ENCODE measurements around the gene LRMDA. TPM values are rescaled to one million over a fixed set of nuclear protein-coding genes. Genes with fewer than 3 reads are reported as not detected.

Gene LRMDA
- total RNA-seq, 4 donors from 2014 or later: 7.3 to 20.1 (median 8.4) TPM

DNA sequence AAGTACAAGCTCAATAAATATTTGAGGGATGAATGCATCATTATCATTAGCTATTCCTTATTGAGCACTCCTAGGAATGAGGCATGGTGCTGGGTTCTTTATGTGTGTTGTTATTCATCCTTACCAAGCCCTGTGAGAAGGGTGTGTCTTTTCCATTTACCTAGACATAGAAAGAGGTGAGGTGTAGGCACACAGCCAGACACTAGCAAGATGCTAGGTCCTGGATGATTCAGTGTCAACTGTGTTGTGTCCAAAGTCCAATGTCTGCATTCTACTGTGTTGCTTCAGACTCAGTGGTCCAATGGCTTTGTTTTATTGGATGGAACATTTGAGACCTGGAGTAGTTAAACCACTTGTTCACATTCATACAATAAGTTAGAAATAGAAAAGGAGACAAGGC lies 605.5 kb downstream of the LRMDA start:
- Histone ChIP-seq H3K4me3 (no peak overlapping the region), H3K27ac (peak overlapping the region in 2 of 4 donors; percentile 68 to 74), H3K4me1 (peaks cover 0 to 44% (median 10%) of the 10 kb centered on the region in 3 donors), H3K9me3 (peaks cover 0 to 12% (median 0%) of the 10 kb centered on the region in 3 donors), H3K36me3 (no peaks in the 10 kb centered on the region), H3K27me3 (no peaks in the 10 kb centered on the region)
- TF ChIP-seq, protein P1, sequence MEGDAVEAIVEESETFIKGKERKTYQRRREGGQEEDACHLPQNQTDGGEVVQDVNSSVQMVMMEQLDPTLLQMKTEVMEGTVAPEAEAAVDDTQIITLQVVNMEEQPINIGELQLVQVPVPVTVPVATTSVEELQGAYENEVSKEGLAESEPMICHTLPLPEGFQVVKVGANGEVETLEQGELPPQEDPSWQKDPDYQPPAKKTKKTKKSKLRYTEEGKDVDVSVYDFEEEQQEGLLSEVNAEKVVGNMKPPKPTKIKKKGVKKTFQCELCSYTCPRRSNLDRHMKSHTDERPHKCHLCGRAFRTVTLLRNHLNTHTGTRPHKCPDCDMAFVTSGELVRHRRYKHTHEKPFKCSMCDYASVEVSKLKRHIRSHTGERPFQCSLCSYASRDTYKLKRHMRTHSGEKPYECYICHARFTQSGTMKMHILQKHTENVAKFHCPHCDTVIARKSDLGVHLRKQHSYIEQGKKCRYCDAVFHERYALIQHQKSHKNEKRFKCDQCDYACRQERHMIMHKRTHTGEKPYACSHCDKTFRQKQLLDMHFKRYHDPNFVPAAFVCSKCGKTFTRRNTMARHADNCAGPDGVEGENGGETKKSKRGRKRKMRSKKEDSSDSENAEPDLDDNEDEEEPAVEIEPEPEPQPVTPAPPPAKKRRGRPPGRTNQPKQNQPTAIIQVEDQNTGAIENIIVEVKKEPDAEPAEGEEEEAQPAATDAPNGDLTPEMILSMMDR (IDR thresholded peaks at IDR 0.05): no peak
- TF ChIP-seq POLR2A (IDR thresholded peaks at IDR 0.05): no peak
- ATAC-seq: no peak

DNA sequence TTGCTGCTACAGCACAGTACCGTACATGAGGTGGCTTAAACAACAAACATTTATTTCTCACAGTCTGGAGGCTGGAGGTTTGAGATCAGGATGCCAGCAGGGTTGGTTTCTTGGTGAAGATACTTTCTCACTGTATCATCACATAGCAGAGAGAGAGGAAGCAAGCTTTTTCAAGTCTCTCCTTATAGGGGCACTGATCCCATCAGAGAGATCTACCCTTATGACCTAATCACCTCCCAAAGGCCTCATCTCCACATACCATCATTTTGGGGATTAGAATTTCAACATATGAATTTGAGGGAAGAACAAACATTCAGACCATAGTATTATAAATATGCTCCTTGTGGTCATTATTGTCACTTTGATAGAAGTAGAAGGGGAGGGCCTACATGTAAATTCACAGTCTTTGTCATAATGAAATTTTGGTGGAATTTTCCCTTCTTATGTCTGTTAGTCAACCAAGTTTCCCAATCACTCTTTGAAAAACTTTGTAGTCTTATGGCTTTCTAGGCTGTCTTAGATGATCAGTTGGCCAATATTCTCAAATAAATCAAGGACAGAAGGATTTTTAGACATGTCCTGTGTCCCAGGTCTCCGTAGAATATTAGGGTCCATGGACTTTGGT lies 606.2 kb downstream of the LRMDA start:
- no peak overlapping the region for H3K4me3 ChIP-seq
- H3K27me3 ChIP-seq: no peaks in the 10 kb centered on the region
- WGBS, 2 donors (ENCODE audit: low coverage in 1 of 2): 95 to 100% methylated on average over 2 of the region's 2 CpGs
- no peak overlapping the region for H3K27ac ChIP-seq
- no peaks in the 10 kb centered on the region for H3K36me3 ChIP-seq
- TF ChIP-seq EP300 (IDR thresholded peaks at IDR 0.05) (no peak), POLR2AphosphoS5 (IDR thresholded peaks at IDR 0.05) (no peak), POLR2A (IDR thresholded peaks at IDR 0.05) (no peak)
- peaks cover 0 to 44% (median 10%) of the 10 kb centered on the region in 3 donors for H3K4me1 ChIP-seq
- H3K9me3 ChIP-seq: peaks cover 0 to 12% (median 0%) of the 10 kb centered on the region in 3 donors
- no peak for ATAC-seq

DNA sequence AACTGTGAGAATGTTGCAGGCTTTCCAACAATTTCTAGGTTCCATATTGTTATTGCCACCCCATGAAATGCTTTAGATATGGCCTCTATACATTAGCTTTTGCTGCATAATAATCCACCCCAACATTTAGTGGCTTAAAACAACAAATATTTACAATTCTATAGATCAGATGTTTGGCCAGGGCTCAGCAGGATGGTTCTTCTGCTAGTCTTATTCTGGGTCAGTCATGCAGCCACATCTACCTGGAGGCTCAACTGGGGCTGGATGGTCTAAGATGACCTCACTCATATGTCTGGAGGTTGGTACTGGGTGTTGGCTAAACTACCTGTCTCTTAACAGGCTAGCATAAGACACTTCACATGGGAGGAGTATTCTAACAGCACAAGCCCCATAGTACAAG lies 607.3 kb downstream of the LRMDA start:
- no peaks in the 10 kb centered on the region for H3K36me3 ChIP-seq
- H3K4me1 ChIP-seq: peaks cover 0 to 36% (median 10%) of the 10 kb centered on the region in 3 donors
- H3K9me3 ChIP-seq: peaks cover 0 to 12% (median 0%) of the 10 kb centered on the region in 3 donors
- no peak overlapping the region for H3K4me3 ChIP-seq
- no peak overlapping the region for H3K27ac ChIP-seq
- no peaks in the 10 kb centered on the region for H3K27me3 ChIP-seq
- TF ChIP-seq POLR2AphosphoS5 (IDR thresholded peaks at IDR 0.05) (no peak), EP300 (IDR thresholded peaks at IDR 0.05) (no peak), POLR2A (IDR thresholded peaks at IDR 0.05) (no peak)
- TF ChIP-seq, protein P1 (IDR thresholded peaks at IDR 0.05): no peak
- no peak for ATAC-seq

DNA sequence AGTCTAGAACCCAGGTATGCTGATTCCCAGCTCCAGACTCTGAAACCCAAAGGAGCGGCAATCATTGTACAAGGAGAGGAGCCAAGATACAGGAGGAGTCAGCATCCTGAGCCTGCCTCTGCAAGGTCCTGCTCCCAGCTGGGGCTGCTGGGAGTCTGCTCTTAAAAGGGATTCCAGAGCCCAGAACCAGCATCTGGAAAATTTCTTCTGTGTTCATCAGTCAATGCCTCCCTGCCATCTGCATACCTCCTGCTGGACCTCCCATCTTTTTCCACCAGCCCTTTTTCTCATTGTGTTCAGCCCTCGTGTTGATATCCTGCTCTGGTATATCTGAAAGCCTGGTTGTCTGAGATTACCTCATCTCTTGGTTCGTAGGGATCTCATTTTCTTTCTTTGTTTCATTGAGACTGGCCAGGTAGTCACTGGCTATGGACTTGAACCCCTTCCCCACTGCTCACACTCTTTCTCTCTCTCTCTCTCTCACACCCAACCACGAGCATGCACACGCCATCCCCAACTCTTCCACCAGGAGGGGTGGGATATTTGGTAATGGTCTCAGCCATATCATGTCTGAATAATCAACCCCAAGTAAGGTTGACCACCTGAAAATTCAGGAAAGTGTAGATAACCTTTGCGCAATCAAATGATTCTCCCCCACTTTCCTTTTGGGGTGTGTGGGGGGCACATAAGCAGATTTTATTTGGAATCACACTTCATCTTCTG lies 608.8 kb downstream of the LRMDA start:
- WGBS, 2 donors (ENCODE audit: low coverage in 1 of 2): 74 to 88% methylated on average over 3 to 6 of the region's 6 CpGs
- H3K27me3 ChIP-seq: no peaks in the 10 kb centered on the region
- no peak overlapping the region for H3K27ac ChIP-seq
- no peak overlapping the region for H3K4me3 ChIP-seq
- TF ChIP-seq, protein P1 (IDR thresholded peaks at IDR 0.05): no peak
- TF ChIP-seq POLR2A (IDR thresholded peaks at IDR 0.05) (no peak), EP300 (IDR thresholded peaks at IDR 0.05) (no peak), POLR2AphosphoS5 (IDR thresholded peaks at IDR 0.05) (no peak)
- no peak for ATAC-seq
- H3K9me3 ChIP-seq: peaks cover 0 to 12% (median 0%) of the 10 kb centered on the region in 3 donors
- H3K4me1 ChIP-seq: peaks cover 0 to 20% (median 10%) of the 10 kb centered on the region in 3 donors
- H3K36me3 ChIP-seq: no peaks in the 10 kb centered on the region

DNA sequence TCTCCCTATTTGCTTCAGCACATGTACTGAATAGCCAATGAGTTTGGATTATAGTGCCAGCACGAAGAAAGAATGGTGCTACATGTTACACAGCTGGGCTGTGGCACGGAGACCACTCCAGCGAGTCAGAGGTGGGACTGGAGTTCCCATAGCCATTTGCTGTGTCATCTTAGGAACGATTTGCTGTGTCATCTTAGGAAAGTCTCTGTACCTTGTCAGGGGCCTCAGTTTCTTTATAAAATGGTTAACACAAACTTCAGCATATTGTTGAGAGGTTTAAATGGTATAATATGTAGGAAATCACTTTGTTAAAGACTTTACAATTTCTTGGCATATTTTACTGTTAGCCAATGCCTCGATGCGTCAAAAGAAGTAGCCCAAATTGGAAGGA lies 609.4 kb downstream of the LRMDA start:
- WGBS, 2 donors (ENCODE audit: low coverage in 1 of 2): 85 to 97% methylated on average over 5 to 6 of the region's 6 CpGs
- H3K9me3 ChIP-seq: peaks cover 0 to 12% (median 0%) of the 10 kb centered on the region in 3 donors
- no peak for ATAC-seq

More for the DNA sequence above, 609.4 kb downstream of the LRMDA start:
- Histone ChIP-seq H3K27me3 (no peaks in the 10 kb centered on the region), H3K27ac (no peak overlapping the region), H3K4me1 (peaks cover 0 to 15% (median 8%) of the 10 kb centered on the region in 3 donors), H3K4me3 (no peak overlapping the region), H3K36me3 (no peaks in the 10 kb centered on the region)
- TF ChIP-seq POLR2A (IDR thresholded peaks at IDR 0.05): no peak
- no peak for TF ChIP-seq EP300 (IDR thresholded peaks at IDR 0.05)
- TF ChIP-seq, protein P1 (IDR thresholded peaks at IDR 0.05): no peak
- TF ChIP-seq POLR2AphosphoS5 (IDR thresholded peaks at IDR 0.05): no peak
